ENCODE data around the gene AKR1E2. TPM values are rescaled to one million over a fixed set of nuclear protein-coding genes. Genes with fewer than 3 reads are reported as not detected.

Gene AKR1E2
- total and polyA plus RNA-seq, 2 of the 8 experiments (the other 6 are each of a cell fraction or from before 2014, with no cell fraction given), result 2.6 to 3.5 TPM

DNA sequence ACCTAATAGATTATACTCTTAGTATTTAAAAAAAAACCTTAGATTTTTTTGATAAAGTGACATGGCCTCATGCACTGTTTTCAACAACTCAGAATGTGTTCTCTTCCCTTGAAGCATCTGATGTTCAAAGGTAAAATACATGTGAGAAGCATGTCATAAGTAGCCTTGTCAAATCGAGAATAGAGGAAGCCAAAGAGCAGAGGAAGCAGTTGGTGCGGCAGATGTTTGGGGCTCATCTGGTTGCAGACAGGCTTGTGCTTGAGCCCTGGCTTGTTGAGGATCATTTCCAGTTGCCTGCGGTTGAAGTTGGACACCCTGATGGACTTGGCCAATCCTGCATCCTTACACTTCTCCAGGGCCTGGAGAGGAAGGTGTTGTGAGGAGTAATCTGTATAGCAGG, 59.2 kb downstream of the AKR1E2 start:
- ChIA-PET CTCF (ENCODE audit: partially characterized antibody) (no interaction called here), POLR2A (ENCODE audit: partially characterized antibody) (no interaction called here)
- Histone ChIP-seq H2BK15ac (ENCODE audit: low read length) (no peak overlapping the region), H4K5ac (ENCODE audit: insufficient read length, low read depth, low read length) (no peak overlapping the region), H3K4me2 (ENCODE audit: insufficient read depth in 1 of 2, low read depth in 2 of 2, low read length in 2 of 2) (no peak overlapping the region), H4K91ac (replicated peaks; ENCODE audit: insufficient read length, low read length) (no peak overlapping the region), H2AFZ (ENCODE audit: low read length) (no peak overlapping the region), H3K4ac (replicated peaks; ENCODE audit: insufficient read length, low read depth, low read length) (no peak overlapping the region), H2BK5ac (ENCODE audit: low read depth, low read length) (no peak overlapping the region), H2BK12ac (ENCODE audit: low read depth, low read length) (no peak overlapping the region), H3K79me1 (ENCODE audit: low read depth, low read length) (no peaks in the 10 kb centered on the region), H3K27ac (ENCODE audit: low read depth, low read length) (no peak overlapping the region), H3K23me2 (ENCODE audit: low read depth, low read length) (no peaks in the 10 kb centered on the region), H3K14ac (ENCODE audit: insufficient read length) (no peak overlapping the region), H3K23ac (ENCODE audit: insufficient read length) (no peak overlapping the region), H3K4me3 (ENCODE audit: extremely low read depth in 1 of 4, insufficient read depth in 2 of 4, low read depth in 3 of 4, low read length in 4 of 4) (no peak overlapping the region), H3K4me1 (replicated peaks in 1 of 4; ENCODE audit: control insufficient read depth in 3 of 4, insufficient read depth in 4 of 4, low read length in 3 of 4) (no peaks in the 10 kb centered on the region), H2AK5ac (ENCODE audit: low read depth, low read length) (no peak overlapping the region), H3K9me3 (ENCODE audit: insufficient read depth in 2 of 2, low read depth in 1 of 2, low read length in 1 of 2) (no peaks in the 10 kb centered on the region), H3K9ac (replicated peaks in 1 of 4; ENCODE audit: extremely low read depth in 1 of 4, low read depth in 3 of 4, low read length in 3 of 4) (no peak overlapping the region), H2BK20ac (ENCODE audit: low read length) (no peak overlapping the region), H4K8ac (ENCODE audit: extremely low read depth, insufficient read depth, low read length) (no peak overlapping the region), H3K18ac (ENCODE audit: extremely low read depth, low read length) (no peak overlapping the region), H3K79me2 (ENCODE audit: control insufficient read depth in 1 of 2, insufficient read depth in 2 of 2, low read length in 2 of 2) (no peaks in the 10 kb centered on the region), H3K56ac (replicated peaks; ENCODE audit: insufficient read length, low read depth, low read length) (no peak overlapping the region), H3K36me3 (ENCODE audit: control insufficient read depth in 2 of 4, insufficient read depth in 4 of 4, low read length in 3 of 4) (no peaks in the 10 kb centered on the region), H3K27me3 (replicated peaks in 1 of 4; ENCODE audit: control insufficient read depth in 3 of 4, extremely low read depth in 1 of 4, insufficient read depth in 3 of 4, low read length in 3 of 4) (no peaks in the 10 kb centered on the region), H2BK120ac (replicated peaks; ENCODE audit: low read depth, low read length) (no peak overlapping the region), H4K20me1 (replicated peaks in 1 of 2; ENCODE audit: control insufficient read depth in 1 of 2, insufficient read depth in 2 of 2, low read length in 2 of 2) (no peaks in the 10 kb centered on the region)
- TF ChIP-seq RFX5 (IDR thresholded peaks at IDR 0.05; ENCODE audit: borderline replicate concordance, low read depth, low read length) (no peak), CTBP2 (IDR thresholded peaks at IDR 0.05; ENCODE audit: borderline replicate concordance, insufficient read depth, insufficient read length, low read length) (no peak), TAF7 (optimal IDR thresholded peaks at IDR 0.05; ENCODE audit: borderline replicate concordance, low read depth, low read length) (no peak), CEBPB (IDR thresholded peaks at IDR 0.05; ENCODE audit: low read depth, low read length) (no peak), CTCF (IDR thresholded peaks at IDR 0.05; ENCODE audit: control extremely low read depth in 1 of 3, insufficient read depth in 1 of 3, low read depth in 1 of 3, low read length in 3 of 3) (no peak), RNF2 (IDR thresholded peaks at IDR 0.05; ENCODE audit: borderline replicate concordance, low read depth, low read length, missing control alignments, poor library complexity, severe bottlenecking) (no peak)
- TF ChIP-seq, protein P1, sequence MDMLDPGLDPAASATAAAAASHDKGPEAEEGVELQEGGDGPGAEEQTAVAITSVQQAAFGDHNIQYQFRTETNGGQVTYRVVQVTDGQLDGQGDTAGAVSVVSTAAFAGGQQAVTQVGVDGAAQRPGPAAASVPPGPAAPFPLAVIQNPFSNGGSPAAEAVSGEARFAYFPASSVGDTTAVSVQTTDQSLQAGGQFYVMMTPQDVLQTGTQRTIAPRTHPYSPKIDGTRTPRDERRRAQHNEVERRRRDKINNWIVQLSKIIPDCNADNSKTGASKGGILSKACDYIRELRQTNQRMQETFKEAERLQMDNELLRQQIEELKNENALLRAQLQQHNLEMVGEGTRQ (IDR thresholded peaks at IDR 0.05; ENCODE audit: low read length), result no peak
- 62% methylated on average over 3 of the region's 3 CpGs; no CpG with 5 or more reads in 1 of the 2 experiments for WGBS, 2 experiments (ENCODE audit: extremely low coverage in 1 of 2, insufficient coverage in 1 of 2, insufficient read length in 1 of 2, insufficient replicate concordance in 2 of 2, low coverage in 1 of 2, low lambda C conversion rate in 2 of 2, missing lambda C conversion rate in 1 of 2)
- no peak for FAIRE-seq
- no peak for DNase-seq (ENCODE audit: low read depth in 1 of 2, low spot score in 2 of 2)
